Stimulated activated CD4-positive, alpha-beta T cell treated with anti-CD3 and anti-CD28 coated beads, Interleukin-15, amount 100 ng/mL, for 24 hours (primary cell): Measurements from ENCODE around the gene CCDC183.
A peak's percentile ranks its signal among the peaks of the same experiment; 100 is the strongest.

Experiments used
- DNase-seq: peaks from one replicate; pipeline ENCODE4 v3.0.0-alpha.2; 2020

CCDC183 gene

DNA sequence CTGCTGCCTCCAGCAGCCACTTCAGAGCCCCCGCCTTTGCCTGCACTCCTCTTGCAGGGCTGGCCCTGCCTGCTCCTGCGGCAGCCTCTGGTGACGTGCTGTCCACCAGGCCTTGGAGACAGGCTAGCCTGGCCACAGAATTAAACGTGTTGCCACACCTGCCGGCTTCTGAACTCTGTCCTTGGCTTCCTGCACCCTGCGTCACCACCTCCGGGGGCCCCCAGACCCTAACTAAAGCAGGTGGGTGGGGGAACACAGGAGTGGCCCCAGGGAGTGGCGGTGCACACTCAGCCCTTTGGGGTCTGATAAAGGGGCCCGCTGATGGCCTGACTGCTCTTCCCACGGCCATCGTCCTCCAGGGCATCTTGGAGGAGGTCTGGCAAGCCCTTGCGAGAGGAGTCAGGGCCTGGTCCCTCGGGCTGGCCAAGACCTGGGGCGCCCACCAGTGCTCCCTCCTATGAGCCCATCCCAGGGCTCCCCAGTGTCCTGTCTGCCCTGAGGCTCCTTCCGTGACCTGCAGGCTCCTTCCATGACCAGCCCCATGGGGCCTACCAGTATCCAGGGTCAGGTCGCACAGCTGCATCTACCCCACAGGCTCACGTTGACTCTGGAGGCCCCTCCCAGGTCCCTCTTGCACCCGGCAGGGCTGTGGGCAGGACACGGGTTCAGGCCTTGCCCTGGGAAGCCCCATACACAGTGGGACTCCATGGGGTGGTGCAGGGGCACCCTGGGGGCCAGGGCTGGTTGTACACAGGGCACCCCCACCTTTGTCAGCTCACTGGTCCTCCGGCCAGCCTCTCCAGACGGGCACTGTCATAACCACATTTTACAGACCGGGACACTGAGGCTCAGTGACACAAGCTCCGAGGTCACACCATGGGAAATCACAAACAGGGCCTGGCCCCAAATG lies 55.0 kb downstream of the CCDC183 start:
- no peak for DNase-seq

GRCh38 chr9:136851941-136852663 lies 56.0 kb downstream of the CCDC183 start, which contains the start of gene MAMDC4:
Gene MAMDC4, plus strand, starts transcription at chr9:136852346. Its CDS starts 71 bp downstream, at chr9:136852417.
- DNase-seq, result no peak

DNA sequence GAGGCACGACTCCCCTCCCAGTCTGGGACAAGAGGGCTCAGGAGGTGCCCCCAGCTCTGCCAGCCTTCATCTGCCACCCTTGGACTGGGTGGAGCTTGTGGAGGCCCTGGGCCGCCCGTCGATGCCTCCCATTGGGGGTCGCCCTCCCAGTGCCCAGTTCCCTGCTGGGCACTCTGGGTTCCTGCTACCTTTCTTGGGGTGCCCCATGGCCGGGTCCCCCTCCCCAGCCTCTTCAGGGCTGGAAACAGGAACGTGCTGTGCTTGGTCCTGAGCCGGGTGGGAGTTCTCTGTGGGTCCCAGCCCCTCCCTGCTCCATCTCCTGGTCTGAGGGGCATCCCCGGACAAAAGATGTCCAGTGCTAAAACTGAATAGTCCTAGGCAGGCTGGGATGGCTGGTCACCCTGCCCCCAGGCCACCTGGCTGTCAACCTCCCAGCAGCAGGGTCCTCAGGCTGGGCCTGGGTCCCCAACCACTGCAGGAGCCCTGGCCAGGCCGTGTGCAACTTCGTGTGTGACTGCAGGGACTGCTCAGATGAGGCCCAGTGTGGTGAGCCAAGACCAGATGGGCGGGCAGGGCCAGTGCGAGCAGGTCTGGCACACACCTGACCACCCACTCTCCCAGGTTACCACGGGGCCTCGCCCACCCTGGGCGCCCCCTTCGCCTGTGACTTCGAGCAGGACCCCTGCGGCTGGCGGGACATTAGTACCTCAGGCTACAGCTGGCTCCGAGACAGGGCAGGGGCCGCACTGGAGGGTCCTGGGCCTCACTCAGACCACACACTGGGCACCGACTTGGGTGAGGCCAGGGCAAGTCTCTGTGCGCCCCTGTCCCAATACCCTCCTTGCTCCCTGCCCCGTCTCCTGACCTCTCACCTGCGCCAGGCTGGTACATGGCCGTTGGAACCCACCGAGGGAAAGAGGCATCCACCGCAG lies 56.8 kb downstream of the CCDC183 start:
- DNase-seq, result peak; percentile 5

DNA sequence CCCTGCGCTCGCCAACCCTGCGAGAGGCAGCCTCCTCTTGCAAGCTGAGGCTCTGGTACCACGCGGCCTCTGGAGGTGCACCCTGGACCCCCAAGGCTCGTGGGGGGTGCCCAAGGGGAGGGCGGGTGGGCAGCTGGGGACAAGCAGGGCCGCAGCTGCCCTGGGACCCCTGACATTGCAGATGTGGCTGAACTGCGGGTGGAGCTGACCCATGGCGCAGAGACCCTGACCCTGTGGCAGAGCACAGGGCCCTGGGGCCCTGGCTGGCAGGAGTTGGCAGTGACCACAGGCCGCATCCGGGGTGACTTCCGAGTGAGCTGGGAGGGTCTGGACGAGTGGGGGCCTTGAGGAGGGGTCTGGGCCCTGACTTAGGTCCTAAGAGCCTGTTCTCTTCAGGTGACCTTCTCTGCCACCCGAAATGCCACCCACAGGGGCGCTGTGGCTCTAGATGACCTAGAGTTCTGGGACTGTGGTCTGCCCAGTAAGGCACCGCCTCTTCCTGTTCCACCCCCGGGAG lies 57.5 kb downstream of the CCDC183 start:
- peak; percentile 9 for DNase-seq

DNA sequence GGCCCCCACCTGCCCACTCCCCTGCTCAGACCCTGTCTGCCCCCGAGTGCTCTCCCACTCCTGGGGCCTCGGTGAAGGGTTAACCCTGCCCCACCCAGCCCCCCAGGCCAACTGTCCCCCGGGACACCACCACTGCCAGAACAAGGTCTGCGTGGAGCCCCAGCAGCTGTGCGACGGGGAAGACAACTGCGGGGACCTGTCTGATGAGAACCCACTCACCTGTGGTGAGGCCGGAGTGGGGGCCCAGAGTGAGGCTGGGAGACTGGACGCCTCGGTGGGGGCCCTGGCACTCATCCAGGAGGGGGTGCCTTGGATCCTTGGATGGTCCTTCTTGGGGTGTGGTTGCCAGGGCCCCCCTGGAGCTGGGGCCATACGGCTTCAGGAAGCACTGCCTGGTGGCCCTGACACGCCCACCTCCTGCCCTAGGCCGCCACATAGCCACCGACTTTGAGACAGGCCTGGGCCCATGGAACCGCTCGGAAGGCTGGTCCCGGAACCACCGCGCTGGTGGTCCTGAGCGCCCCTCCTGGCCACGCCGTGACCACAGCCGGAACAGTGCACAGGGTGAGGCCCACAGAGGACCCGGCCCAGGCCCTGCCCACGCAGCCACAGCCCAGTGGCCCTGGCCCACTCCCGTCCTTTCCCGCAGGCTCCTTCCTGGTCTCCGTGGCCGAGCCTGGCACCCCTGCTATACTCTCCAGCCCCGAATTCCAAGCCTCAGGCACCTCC lies 58.1 kb downstream of the CCDC183 start:
- DNase-seq, result no peak

- DNase-seq, result no peak
Measured at GRCh38 chr9:136854842-136855460, 58.8 kb downstream of the CCDC183 start.

GRCh38 chr9:136855461-136856078 lies 59.4 kb downstream of the CCDC183 start:
- DNase-seq, result no peak

GRCh38 chr9:136856079-136856476 lies 59.9 kb downstream of the CCDC183 start:
- DNase-seq, result peak; percentile 3

- peak; percentile 4 for DNase-seq
Measured at GRCh38 chr9:136856541-136857141, 60.5 kb downstream of the CCDC183 start.

- DNase-seq, result peak; percentile 3
Measured at GRCh38 chr9:136857166-136857565, 61.0 kb downstream of the CCDC183 start.
